Stimulated activated CD4-positive, alpha-beta T cell treated with anti-CD3 and anti-CD28 coated beads, Interleukin-4, amount 100 ng/mL, for 24 hours (primary cell): ENCODE results near the gene RHEX.
"Not testable (repeated sequence)": the region's sequence is repeated elsewhere in the genome, so short reads cannot be mapped to it uniquely, and the experiment has no call there.

ENCODE experiments used
- DNase-seq: peaks from one replicate; pipeline ENCODE4 v3.0.0-alpha.2; 2020

Gene RHEX

GRCh38 chr1:206030714-206031113, 22.3 kb upstream of the RHEX start:
- DNase-seq, result peak; percentile 73

- no peak for DNase-seq
Observed at GRCh38 chr1:206032380-206033140, 20.4 kb upstream of the RHEX start.

- no peak for DNase-seq
Observed at GRCh38 chr1:206035027-206035426, 17.9 kb upstream of the RHEX start.

- no peak for DNase-seq
Observed at GRCh38 chr1:206036663-206037455, 16.1 kb upstream of the RHEX start.

GRCh38 chr1:206037581-206037980, 15.4 kb upstream of the RHEX start:
- DNase-seq, result no peak

GRCh38 chr1:206039046-206039973, 13.7 kb upstream of the RHEX start:
- no peak for DNase-seq

- DNase-seq, result no peak
Observed at GRCh38 chr1:206040328-206040727, 12.6 kb upstream of the RHEX start.

- no peak for DNase-seq
Observed at GRCh38 chr1:206041640-206042039, 11.3 kb upstream of the RHEX start.

- DNase-seq, result no peak
Observed at GRCh38 chr1:206047271-206047670, 5.7 kb upstream of the RHEX start.

GRCh38 chr1:206048582-206048981, 4.4 kb upstream of the RHEX start:
- no peak for DNase-seq

- no peak for DNase-seq
Observed at GRCh38 chr1:206049293-206049692, 3.7 kb upstream of the RHEX start.

GRCh38 chr1:206049919-206050600, 2.9 kb upstream of the RHEX start:
- DNase-seq, result no peak

GRCh38 chr1:206050655-206051235, 2.2 kb upstream of the RHEX start:
- DNase-seq, result peak; percentile 56

GRCh38 chr1:206052231-206052865, 625 bp upstream of the RHEX start:
- DNase-seq, result not testable (repeated sequence)

GRCh38 chr1:206053616-206054015, 643 bp downstream of the RHEX start:
- not testable (repeated sequence) for DNase-seq

GRCh38 chr1:206055069-206055625, 2.2 kb downstream of the RHEX start:
- not testable (repeated sequence) for DNase-seq

- not testable (repeated sequence) for DNase-seq
Observed at GRCh38 chr1:206055639-206056323, 2.8 kb downstream of the RHEX start.

- not testable (repeated sequence) for DNase-seq
Observed at GRCh38 chr1:206058289-206058926, 5.4 kb downstream of the RHEX start.

GRCh38 chr1:206058927-206059292, 5.9 kb downstream of the RHEX start:
- DNase-seq, result no peak

GRCh38 chr1:206059355-206059915, 6.5 kb downstream of the RHEX start:
- no peak for DNase-seq
